ENCODE results near the gene HERC4.

- TF ChIP-seq FOXK2 (IDR thresholded peaks at IDR 0.05), result no peak
- no peak for TF ChIP-seq HDGF (IDR thresholded peaks at IDR 0.05; ENCODE audit: borderline replicate concordance)
- TF ChIP-seq BHLHE40 (IDR thresholded peaks at IDR 0.05; ENCODE audit: borderline replicate concordance), result no peak
- TF ChIP-seq FOXM1 (IDR thresholded peaks at IDR 0.05; ENCODE audit: borderline replicate concordance), result no peak
- no peak for TF ChIP-seq FOXA1 (IDR thresholded peaks at IDR 0.05)
- no peak for TF ChIP-seq ZNF384 (IDR thresholded peaks at IDR 0.05)
- TF ChIP-seq SP1 (IDR thresholded peaks at IDR 0.05), result no peak
- no peak for TF ChIP-seq SUZ12 (IDR thresholded peaks at IDR 0.05)
Measured at GRCh38 chr10:68074031-68074774, 880 bp downstream of the HERC4 start.

All from HEK293T (cell line).